Testis (tissue), 3 donors: ENCODE data around the gene MORC2. TPM values are rescaled to one million over a fixed set of nuclear protein-coding genes. Genes with fewer than 3 reads are reported as not detected.

ENCODE experiments used
- DNase-seq: peaks from one replicate; pipeline ENCODE4 v3.0.0-alpha.2; 2019
- H3K27ac ChIP-seq, 2 donors: fragments of 200-600 bp; sonication (generic); one replicate each; pipeline ENCODE4 v1.5.1; 2019
- H3K27me3 ChIP-seq: fragments of 200-600 bp; sonication (generic); one replicate; pipeline ENCODE4 v1.5.1; 2019
- H3K36me3 ChIP-seq: fragments of 200-600 bp; sonication (generic); one replicate; pipeline ENCODE4 v1.5.1; 2017; ENCODE audit warnings: low read depth; ENCODE audit errors: missing control alignments
- H3K4me1 ChIP-seq: fragments of 200-600 bp; sonication (generic); one replicate; pipeline ENCODE4 v1.5.1; 2019
- H3K4me3 ChIP-seq, 2 donors: fragments of 200-600 bp; sonication (generic); one replicate each; pipeline ENCODE4 v1.5.1; 2017 to 2019
- H3K9me3 ChIP-seq: fragments of 200-600 bp; sonication (generic); one replicate; pipeline ENCODE4 v1.5.1; 2017
- CTCF ChIP-seq, 3 experiments: fragments of 450-650 bp in 2 of 3; fragments of 200-600 bp in 1 of 3; sonication (generic) in 1 of 3; IDR thresholded peaks; one replicate each; pipeline ENCODE4 v1.5.1; 2016 to 2019; ENCODE audit warnings: antibody characterized with exemption in 3 of 3, mild to moderate bottlenecking in 2 of 3, moderate library complexity in 1 of 3
- POLR2A ChIP-seq: fragments of 450-650 bp; IDR thresholded peaks from one replicate; pipeline ENCODE4 v1.6.1; 2017; ENCODE audit warnings: antibody characterized with exemption, mild to moderate bottlenecking, moderate library complexity
- WGBS, 2 donors: methylation state at CpG; one replicate each; pipeline ENCODE4 v1.1.5; 2018; 5-methylcytosine and 5-hydroxymethylcytosine counted together
- intact Hi-C: fragments of 100-400 bp; cut with DNase I; formaldehyde crosslinking; loops from one replicate; pipeline ENCODE4 v1.15.1; 2023; ENCODE audit warnings: low total_unique reads
- polyA plus RNA-seq: library from polyadenylated mRNA; stranded (reverse); fragments of 350-450 nt; fragmentation: Illumina TruSeq; extraction: RNeasy Lipid Tissue Mini Kit (QIAGEN cat#74804); gene quantifications from one replicate; pipeline ENCODE4 v1.2.3, GENCODE V29; 2014; ENCODE audit warnings: low read depth, low replicate concordance; ENCODE audit not compliant: insufficient read depth
- total RNA-seq, 2 donors: library from RNA; depleted of rRNA; stranded (reverse); fragments of >200 nt; gene quantifications; one replicate each; pipeline ENCODE4 v1.2.3, GENCODE V29; 2016

Gene MORC2
- total and polyA plus RNA-seq, 3 donors from 2014 or later = 64.8 to 81.0 (median 65.5) TPM

- H3K27me3 ChIP-seq = no peaks in the 10 kb centered on the region
- intact Hi-C loops = no loop called here
- DNase-seq = no peak
- H3K9me3 ChIP-seq = no peaks in the 10 kb centered on the region
- TF ChIP-seq POLR2A = no peak
- no peak for TF ChIP-seq CTCF (IDR thresholded peaks at IDR 0.05)
- H3K27ac ChIP-seq = no peak overlapping the region
- no peaks in the 10 kb centered on the region for H3K36me3 ChIP-seq
- no peak overlapping the region for H3K4me3 ChIP-seq
- H3K4me1 ChIP-seq = peaks cover 11% of the 10 kb centered on the region
- 97% methylated on average over 5 of the region's 5 CpGs; no CpG with 5 or more reads in 1 of the 2 donors for WGBS, 2 donors
These were observed 87.7 kb downstream of the MORC2 start for GRCh38 chr22:30880847-30881246.

GRCh38 chr22:30880181-30880601, 88.4 kb downstream of the MORC2 start:
- H3K36me3 ChIP-seq = no peaks in the 10 kb centered on the region
- H3K9me3 ChIP-seq = no peaks in the 10 kb centered on the region
- H3K4me1 ChIP-seq = peaks cover 11% of the 10 kb centered on the region
- no peaks in the 10 kb centered on the region for H3K27me3 ChIP-seq
- 91 to 93% methylated on average over 8 of the region's 8 CpGs for WGBS, 2 donors
- TF ChIP-seq POLR2A = no peak
- no peak for TF ChIP-seq CTCF (IDR thresholded peaks at IDR 0.05)
- H3K4me3 ChIP-seq = no peak overlapping the region
- intact Hi-C loops = no loop called here
- H3K27ac ChIP-seq = no peak overlapping the region
- DNase-seq = peak; percentile 40

- no peaks in the 10 kb centered on the region for H3K9me3 ChIP-seq
- DNase-seq = no peak
- H3K36me3 ChIP-seq = no peaks in the 10 kb centered on the region
- TF ChIP-seq CTCF (IDR thresholded peaks at IDR 0.05) (no peak), POLR2A (no peak)
- H3K4me3 ChIP-seq = no peak overlapping the region
- WGBS, 2 donors = 77 to 81% methylated on average over 7 to 8 of the region's 8 CpGs
- no peak overlapping the region for H3K27ac ChIP-seq
- intact Hi-C loops = no loop called here
- H3K27me3 ChIP-seq = no peaks in the 10 kb centered on the region
- peaks cover 11% of the 10 kb centered on the region for H3K4me1 ChIP-seq
These were observed 89.2 kb downstream of the MORC2 start for GRCh38 chr22:30879415-30879797.

- WGBS, 2 donors = 71 to 82% methylated on average over 11 to 16 of the region's 16 CpGs
- no peaks in the 10 kb centered on the region for H3K9me3 ChIP-seq
- intact Hi-C loops = no loop called here
- H3K4me1 ChIP-seq = peaks cover 11% of the 10 kb centered on the region
- no peak for DNase-seq
- H3K36me3 ChIP-seq = no peaks in the 10 kb centered on the region
- TF ChIP-seq CTCF (IDR thresholded peaks at IDR 0.05) = no peak
- no peak for TF ChIP-seq POLR2A
- H3K27me3 ChIP-seq = no peaks in the 10 kb centered on the region
- H3K4me3 ChIP-seq = no peak overlapping the region
- no peak overlapping the region for H3K27ac ChIP-seq
These were observed 89.8 kb downstream of the MORC2 start for GRCh38 chr22:30878516-30879414.
